HUES64 (cell line): Measurements from ENCODE around the gene NBEA.

Experiments
- H3K27ac ChIP-seq: 2 replicates; pipeline ENCODE4 v1.7.0; 2013; ENCODE audit warnings: low read depth, low read length, inconsistent platforms
- H3K27me3 ChIP-seq: 2 replicates; pipeline ENCODE4 v1.6.1; 2013; ENCODE audit warnings: mild to moderate bottlenecking, low read length; ENCODE audit not compliant: insufficient read depth
- H3K36me3 ChIP-seq: 2 replicates; pipeline ENCODE4 v1.6.1; 2013; ENCODE audit warnings: mild to moderate bottlenecking, low read length; ENCODE audit not compliant: insufficient read depth
- H3K4me1 ChIP-seq: 2 replicates; pipeline ENCODE4 v1.6.1; 2013; ENCODE audit warnings: mild to moderate bottlenecking, low read length, moderate library complexity; ENCODE audit not compliant: insufficient read depth
- H3K4me3 ChIP-seq: 2 replicates; pipeline ENCODE4 v1.5.1; 2013; ENCODE audit warnings: mild to moderate bottlenecking, low read length, moderate library complexity
- H3K9ac ChIP-seq: 2 replicates; pipeline ENCODE4 v1.6.1; 2013; ENCODE audit warnings: mild to moderate bottlenecking, low read depth, low read length
- H3K9me3 ChIP-seq: 2 replicates; pipeline ENCODE4 v1.6.1; 2013; ENCODE audit warnings: low read depth, low read length; ENCODE audit not compliant: insufficient read depth
- WGBS: fragments of 150-250, 120-280 bp; methylation state at CpG from one replicate; pipeline ENCODE4 v1.1.7; 2013; ENCODE audit warnings: missing lambda C conversion rate; 5-methylcytosine and 5-hydroxymethylcytosine counted together

Gene NBEA

GRCh38 chr13:35165205-35165604, 223.1 kb downstream of the NBEA start:
- H3K4me1 ChIP-seq = peaks cover 3% of the 10 kb centered on the region; the same call in 1 of the 2 replicates
- H3K27ac ChIP-seq = no peak overlapping the region
- no peaks in the 10 kb centered on the region for H3K27me3 ChIP-seq
- no peak overlapping the region for H3K4me3 ChIP-seq
- H3K9me3 ChIP-seq = no peaks in the 10 kb centered on the region
- 0 out of 2 replicates have a peak, but pooled peaks cover 1% of the 10 kb centered on the region for H3K36me3 ChIP-seq
- no peak overlapping the region for H3K9ac ChIP-seq

- no peak overlapping the region for H3K9ac ChIP-seq
- no peaks in the 10 kb centered on the region for H3K9me3 ChIP-seq
- H3K27ac ChIP-seq = no peak overlapping the region
- H3K4me1 ChIP-seq = no peaks in the 10 kb centered on the region
- H3K4me3 ChIP-seq = no peak overlapping the region
- peaks cover 25% of the 10 kb centered on the region for H3K36me3 ChIP-seq
- H3K27me3 ChIP-seq = no peaks in the 10 kb centered on the region
- WGBS = no CpG with 5 or more reads among the region's 2 CpGs
These were observed 237.4 kb downstream of the NBEA start for GRCh38 chr13:35179494-35179893.

- 93% methylated on average over 2 of the region's 3 CpGs for WGBS
- H3K36me3 ChIP-seq = peaks cover 25% of the 10 kb centered on the region
These were observed 238.0 kb downstream of the NBEA start for GRCh38 chr13:35179920-35180663.

GRCh38 chr13:35190241-35190640, 248.2 kb downstream of the NBEA start:
- H3K4me3 ChIP-seq = no peak overlapping the region
- H3K9me3 ChIP-seq = no peaks in the 10 kb centered on the region
- no peaks in the 10 kb centered on the region for H3K4me1 ChIP-seq
- no peak overlapping the region for H3K27ac ChIP-seq
- H3K27me3 ChIP-seq = no peaks in the 10 kb centered on the region
- peaks cover 8% of the 10 kb centered on the region; the same call in 1 of the 2 replicates for H3K36me3 ChIP-seq
- WGBS = 98% methylated on average over 2 of the region's 2 CpGs
- H3K9ac ChIP-seq = no peak overlapping the region

More at GRCh38 chr13:35179920-35180663, 238.0 kb downstream of the NBEA start:
- Histone ChIP-seq H3K27me3 (no peaks in the 10 kb centered on the region), H3K4me3 (no peak overlapping the region), H3K9me3 (no peaks in the 10 kb centered on the region), H3K27ac (no peak overlapping the region), H3K9ac (no peak overlapping the region), H3K4me1 (no peaks in the 10 kb centered on the region)

- H3K4me1 ChIP-seq = no peaks in the 10 kb centered on the region
- no peak overlapping the region for H3K9ac ChIP-seq
- H3K27ac ChIP-seq = no peak overlapping the region
- peaks cover 20% of the 10 kb centered on the region for H3K36me3 ChIP-seq
- H3K9me3 ChIP-seq = no peaks in the 10 kb centered on the region
- no peak overlapping the region for H3K4me3 ChIP-seq
- 97% methylated on average over 2 of the region's 2 CpGs for WGBS
- no peaks in the 10 kb centered on the region for H3K27me3 ChIP-seq
These were observed 249.8 kb downstream of the NBEA start for GRCh38 chr13:35191883-35192282.

- Histone ChIP-seq H3K4me3 (no peak overlapping the region), H3K4me1 (no peaks in the 10 kb centered on the region), H3K36me3 (peaks cover 16% of the 10 kb centered on the region), H3K9ac (no peak overlapping the region), H3K9me3 (no peaks in the 10 kb centered on the region), H3K27ac (no peak overlapping the region), H3K27me3 (no peaks in the 10 kb centered on the region)
- 95% methylated on average over 8 of the region's 8 CpGs for WGBS
These were observed 256.6 kb downstream of the NBEA start for GRCh38 chr13:35198613-35199200.

- Histone ChIP-seq H3K36me3 (peaks cover 15% of the 10 kb centered on the region), H3K9me3 (no peaks in the 10 kb centered on the region), H3K9ac (no peak overlapping the region), H3K27ac (no peak overlapping the region), H3K4me3 (no peak overlapping the region), H3K4me1 (no peaks in the 10 kb centered on the region), H3K27me3 (no peaks in the 10 kb centered on the region)
- WGBS = no CpG with 5 or more reads among the region's 1 CpG
These were observed 266.5 kb downstream of the NBEA start for GRCh38 chr13:35208587-35208986.

GRCh38 chr13:35210261-35210660, 268.2 kb downstream of the NBEA start:
- Histone ChIP-seq H3K4me3 (no peak overlapping the region), H3K36me3 (peaks cover 15% of the 10 kb centered on the region), H3K27ac (no peak overlapping the region), H3K4me1 (no peaks in the 10 kb centered on the region), H3K9me3 (no peaks in the 10 kb centered on the region), H3K9ac (no peak overlapping the region), H3K27me3 (no peaks in the 10 kb centered on the region)
- WGBS = 86% methylated on average over 1 of the region's 2 CpGs

- Histone ChIP-seq H3K27me3 (no peaks in the 10 kb centered on the region), H3K27ac (no peak overlapping the region), H3K4me1 (no peaks in the 10 kb centered on the region), H3K36me3 (peaks cover 15% of the 10 kb centered on the region), H3K4me3 (no peak overlapping the region), H3K9ac (no peak overlapping the region), H3K9me3 (no peaks in the 10 kb centered on the region)
- whole genome bisulfite sequencing = 96% methylated on average over 1 of the region's 4 CpGs
These were observed 269.9 kb downstream of the NBEA start for GRCh38 chr13:35211949-35212348.

- WGBS = 97% methylated on average over 2 of the region's 3 CpGs
- Histone ChIP-seq H3K36me3 (peaks cover 15% of the 10 kb centered on the region), H3K27ac (no peak overlapping the region), H3K9ac (no peak overlapping the region), H3K27me3 (no peaks in the 10 kb centered on the region), H3K4me1 (no peaks in the 10 kb centered on the region), H3K4me3 (no peak overlapping the region), H3K9me3 (no peaks in the 10 kb centered on the region)
These were observed 271.8 kb downstream of the NBEA start for GRCh38 chr13:35213911-35214310.

GRCh38 chr13:35216131-35216530, 274.1 kb downstream of the NBEA start:
- Histone ChIP-seq H3K27me3 (no peaks in the 10 kb centered on the region), H3K4me3 (no peak overlapping the region), H3K4me1 (no peaks in the 10 kb centered on the region), H3K9me3 (peaks cover 10% of the 10 kb centered on the region; the same call in 1 of the 2 replicates), H3K27ac (no peak overlapping the region), H3K9ac (no peak overlapping the region), H3K36me3 (peaks cover 19% of the 10 kb centered on the region)
- 89% methylated on average over 1 of the region's 2 CpGs for WGBS
